Measurements from ENCODE around the gene ENAH. TPM values are rescaled to one million over a fixed set of nuclear protein-coding genes. Genes with fewer than 3 reads are reported as not detected.
"Not testable (repeated sequence)": the region's sequence is repeated elsewhere in the genome, so short reads cannot be mapped to it uniquely, and the experiment has no call there.

ENAH gene
- total RNA-seq, 2 donors from 2014 or later: 73.4 to 79.0 TPM

GRCh38 chr1:225520587-225521227 lies 132.2 kb downstream of the ENAH start:
- intact Hi-C loops (cut with DNase I): no loop called here
- no peak for ATAC-seq
- no peak for DNase-seq

- intact Hi-C loops (cut with DNase I): no loop called here
- no peak for DNase-seq
- ATAC-seq: peak; percentile 34 to 46
Measured at GRCh38 chr1:225519166-225519863, 133.6 kb downstream of the ENAH start.

GRCh38 chr1:225517697-225518096 lies 135.2 kb downstream of the ENAH start:
- DNase-seq: no peak
- ATAC-seq: no peak
- intact Hi-C loops (cut with DNase I): no loop called here

- intact Hi-C loops (cut with DNase I): no loop called here
- ATAC-seq (no peak), DNase-seq (no peak)
Measured at GRCh38 chr1:225517221-225517620, 135.7 kb downstream of the ENAH start.

GRCh38 chr1:225514671-225515081 lies 138.2 kb downstream of the ENAH start:
- intact Hi-C loops (cut with DNase I): no loop called here
- DNase-seq: no peak
- no peak for ATAC-seq

GRCh38 chr1:225513576-225513975 lies 139.3 kb downstream of the ENAH start:
- intact Hi-C loops (cut with DNase I); ATAC-seq; DNase-seq: not testable (repeated sequence)

GRCh38 chr1:225511828-225512381 lies 141.0 kb downstream of the ENAH start:
- intact Hi-C loops (cut with DNase I): no loop called here
- ATAC-seq (no peak), DNase-seq (no peak)

GRCh38 chr1:225510740-225511139 lies 142.2 kb downstream of the ENAH start:
- intact Hi-C loops (cut with DNase I); ATAC-seq: not testable (repeated sequence)

GRCh38 chr1:225509770-225510169 lies 143.2 kb downstream of the ENAH start:
- intact Hi-C loops (cut with DNase I): no loop called here
- ATAC-seq: no peak
- no peak for DNase-seq

More at GRCh38 chr1:225510740-225511139, 142.2 kb downstream of the ENAH start:
- not testable (repeated sequence) for DNase-seq

GRCh38 chr1:225509376-225509707 lies 143.6 kb downstream of the ENAH start:
- DNase-seq: no peak
- ATAC-seq: peak in 1 of 2 donors; percentile 14
- intact Hi-C loops (cut with DNase I): no loop called here

GRCh38 chr1:225508538-225509375 lies 144.2 kb downstream of the ENAH start:
- ATAC-seq: peak; percentile 98 to 99
- intact Hi-C loops (cut with DNase I): no loop called here
- DNase-seq: peak; percentile 48

- no peak for ATAC-seq
- intact Hi-C loops (cut with DNase I): no loop called here
- DNase-seq: no peak
Measured at GRCh38 chr1:225506727-225507126, 146.2 kb downstream of the ENAH start.

GRCh38 chr1:225504776-225505175 lies 148.1 kb downstream of the ENAH start:
- ATAC-seq: no peak
- intact Hi-C loops (cut with DNase I): no loop called here
- DNase-seq: no peak

GRCh38 chr1:225500624-225501192 lies 152.2 kb downstream of the ENAH start:
- ATAC-seq (no peak), DNase-seq (no peak)
- intact Hi-C loops (cut with DNase I): no loop called here

GRCh38 chr1:225498549-225499136 lies 154.3 kb downstream of the ENAH start:
- ATAC-seq: peak in 1 of 2 donors; percentile 54
- DNase-seq: no peak
- intact Hi-C loops (cut with DNase I): no loop called here

GRCh38 chr1:225494789-225495359 lies 158.0 kb downstream of the ENAH start:
- DNase-seq (no peak), ATAC-seq (no peak)
- intact Hi-C loops (cut with DNase I): no loop called here

- DNase-seq (no peak), ATAC-seq (no peak)
- intact Hi-C loops (cut with DNase I): no loop called here
Measured at GRCh38 chr1:225493591-225494246, 159.2 kb downstream of the ENAH start.

GRCh38 chr1:225488676-225489075 lies 164.2 kb downstream of the ENAH start:
- DNase-seq: no peak
- no peak for ATAC-seq
- intact Hi-C loops (cut with DNase I): no loop called here
